HepG2 (cell line): Measurements from ENCODE around the gene PTK7. TPM values are rescaled to one million over a fixed set of nuclear protein-coding genes. Genes with fewer than 3 reads are reported as not detected.

Experiments used
- ATF6 ChIP-seq: sonication (generic); formaldehyde crosslinking; conservative IDR thresholded peaks from 2 replicates; pipeline ENCODE4 v1.4.0; 2020; ENCODE audit warnings: missing genetic modification reagents
- BCLAF1 ChIP-seq: fragments of 450-650 bp; IDR thresholded peaks from 2 replicates; pipeline ENCODE4 v1.6.1; 2017; ENCODE audit warnings: mild to moderate bottlenecking
- GLI4 ChIP-seq: sonication (generic); formaldehyde crosslinking; IDR thresholded peaks from 2 replicates; pipeline ENCODE4 v1.5.1; 2020; ENCODE audit warnings: missing genetic modification reagents, mild to moderate bottlenecking, moderate library complexity, borderline replicate concordance
- HNF1B ChIP-seq: sonication (generic); formaldehyde crosslinking; IDR thresholded peaks from 2 replicates; pipeline ENCODE4 v1.5.1; 2020; ENCODE audit warnings: mild to moderate bottlenecking, moderate library complexity, missing genetic modification reagents
- HOXA3 ChIP-seq: sonication (generic); formaldehyde crosslinking; IDR thresholded peaks from 2 replicates; pipeline ENCODE4 v1.5.0; 2020; ENCODE audit warnings: missing genetic modification reagents
- IKZF1 ChIP-seq: fragments of 450-650 bp; IDR thresholded peaks from 2 replicates; pipeline ENCODE4 v1.7.1; 2016
- MAX ChIP-seq: IDR thresholded peaks from 2 replicates; pipeline ENCODE4 v1.6.1; 2012; ENCODE audit warnings: inconsistent platforms
- MAZ ChIP-seq, 2 experiments: sonication (generic) in 1 of 2; formaldehyde crosslinking in 1 of 2; IDR thresholded peaks; 2 replicates each; pipeline versions ENCODE4 v1.5.0 to v1.6.1; 2012 to 2020; ENCODE audit warnings: low read depth in 2 of 2, mild to moderate bottlenecking in 2 of 2, borderline replicate concordance in 1 of 2, improper control_type of control experiment in 1 of 2, low read length in 1 of 2, missing genetic modification reagents in 1 of 2, moderate library complexity in 1 of 2
- POLR2G ChIP-seq: fragments of 200-400 bp; formaldehyde crosslinking; IDR thresholded peaks from 2 replicates; pipeline ENCODE4 v1.6.1; 2018; ENCODE audit warnings: mild to moderate bottlenecking, low read depth, low read length, moderate library complexity
- RAD51 ChIP-seq: fragments of 450-650 bp; IDR thresholded peaks from 2 replicates; pipeline ENCODE4 v1.6.1; 2016; ENCODE audit warnings: borderline replicate concordance
- SNRNP70 ChIP-seq: fragments of 200-400 bp; formaldehyde crosslinking; IDR thresholded peaks from 2 replicates; pipeline ENCODE4 v1.6.1; 2017; ENCODE audit warnings: mild to moderate bottlenecking, low read depth, low read length, moderate library complexity
- ZBTB1 ChIP-seq: sonication (generic); formaldehyde crosslinking; IDR thresholded peaks from 2 replicates; pipeline ENCODE4 v1.4.0; 2020; ENCODE audit warnings: missing genetic modification reagents, borderline replicate concordance
- ZEB1 ChIP-seq: IDR thresholded peaks from 2 replicates; pipeline ENCODE4 v1.6.1; 2012; ENCODE audit warnings: mild to moderate bottlenecking, low read depth, inconsistent platforms; ENCODE audit not compliant: insufficient replicate concordance
- ZFP36 ChIP-seq: fragments of 150-350 bp; IDR thresholded peaks from 2 replicates; pipeline ENCODE4 v1.6.1; 2018; ENCODE audit warnings: borderline replicate concordance, low read length, low read depth; ENCODE audit not compliant: partially characterized antibody
- ZMYM4 ChIP-seq: sonication (generic); formaldehyde crosslinking; IDR thresholded peaks from 2 replicates; pipeline ENCODE4 v1.8.1; 2023; ENCODE audit warnings: mild to moderate bottlenecking, missing genetic modification reagents
- ZNF12 ChIP-seq: sonication (generic); formaldehyde crosslinking; IDR thresholded peaks from 2 replicates; pipeline ENCODE4 v1.5.0; 2020; ENCODE audit warnings: missing genetic modification reagents
- ZNF3 ChIP-seq: IDR thresholded peaks from 2 replicates; pipeline ENCODE4 v1.7.0; 2017; ENCODE audit warnings: inconsistent platforms
- ZNF746 ChIP-seq: sonication (generic); formaldehyde crosslinking; IDR thresholded peaks from 2 replicates; pipeline ENCODE4 v1.8.0; 2022; ENCODE audit warnings: mild to moderate bottlenecking, missing genetic modification reagents
- polyA plus RNA-seq, 8 experiments: library from polyadenylated mRNA; depleted of rRNA in 3 of 8; stranded (reverse) in 7 of 8; unstranded in 1 of 8; fragments of >200 nt; fragmentation: Illumina TruSeq in 4 of 8; extraction: Trizol in 4 of 8; gene quantifications; 2 replicates each; pipeline versions ENCODE4 v1.2.1 to v1.2.3, GENCODE V29; 2011 to 2016; ENCODE audit warnings: low read depth in 4 of 8, missing spikeins in 1 of 8, mixed read lengths in 1 of 8; ENCODE audit not compliant: insufficient read depth in 1 of 8
- total RNA-seq, 5 experiments: library from RNA; depleted of rRNA; stranded (reverse); fragments of >200 nt; fragmentation: Illumina TruSeq; extraction: Trizol; gene quantifications; 2 replicates each; pipeline ENCODE4 v1.2.3, GENCODE V29; 2016; ENCODE audit warnings: low read depth in 1 of 5

Gene PTK7
- total and polyA plus RNA-seq, 2 of the 13 experiments (the other 11 are each of a cell fraction or from before 2014, with no cell fraction given): 98.5 to 99.8 TPM

GRCh38 chr6:43170417-43170930 lies 94.4 kb downstream of the PTK7 start (continued):
- TF ChIP-seq ZNF746 (CRISPR knock-in tag) (no peak; the same call in 1 of the 2 replicates), POLR2G (no peak; the same call in 1 of the 2 replicates), SNRNP70 (no peak), IKZF1 (no peak), ZMYM4 (CRISPR knock-in tag) (no peak), ZEB1 (peak; percentile 79), BCLAF1 (no peak), ATF6 (no peak), GLI4 (CRISPR knock-in tag) (no peak), ZNF3 (CRISPR knock-in tag) (no peak), RAD51 (no peak), ZFP36 (no peak), MAX (no peak), ZBTB1 (CRISPR knock-in tag) (no peak), MAZ (IDR thresholded peaks at IDR 0.05; ENCODE audit: borderline replicate concordance, low read depth, low read length) (no peak), MAZ (CRISPR knock-in tag; IDR thresholded peaks at IDR 0.05; ENCODE audit: low read depth) (no peak), ZNF12 (CRISPR knock-in tag) (no peak), HNF1B (CRISPR knock-in tag) (no peak; the same call in none of the 2 replicates), HOXA3 (CRISPR knock-in tag) (no peak)
